Ectodermal cell (in vitro differentiated cells): ENCODE measurements around the gene EVI5L.
"Not testable (repeated sequence)": the region's sequence is repeated elsewhere in the genome, so short reads cannot be mapped to it uniquely, and the experiment has no call there.

Source experiments
- H3K27ac ChIP-seq: 2 replicates; pipeline ENCODE4 v1.7.0; 2013; ENCODE audit warnings: mild to moderate bottlenecking, low read depth, low read length; ENCODE audit not compliant: insufficient read depth, poor library complexity, severe bottlenecking
- H3K27me3 ChIP-seq: 2 replicates; pipeline ENCODE4 v1.7.0; 2013; ENCODE audit warnings: mild to moderate bottlenecking, low read length; ENCODE audit not compliant: insufficient read depth, control insufficient read depth, poor library complexity, severe bottlenecking
- H3K36me3 ChIP-seq: one replicate; pipeline ENCODE4 v1.7.0; 2013; ENCODE audit warnings: low read length; ENCODE audit not compliant: control insufficient read depth, insufficient read depth
- H3K4me1 ChIP-seq: one replicate; pipeline ENCODE4 v1.7.0; 2013; ENCODE audit warnings: low read length; ENCODE audit not compliant: control insufficient read depth, insufficient read depth
- H3K4me3 ChIP-seq: 2 replicates; pipeline ENCODE4 v1.7.0; 2013; ENCODE audit warnings: low read depth, low read length, control low read depth; ENCODE audit not compliant: insufficient read depth
- H3K9me3 ChIP-seq: 2 replicates; pipeline ENCODE4 v1.7.0; 2013; ENCODE audit warnings: mild to moderate bottlenecking, low read length, moderate library complexity; ENCODE audit not compliant: control insufficient read depth
- WGBS, 2 experiments: methylation state at CpG; one replicate each; pipeline ENCODE4 v1.1.7; 2013; ENCODE audit warnings: missing lambda C conversion rate in 2 of 2; 5-methylcytosine and 5-hydroxymethylcytosine counted together

Gene EVI5L

GRCh38 chr19:7792281-7792680, 37.7 kb upstream of the EVI5L start:
- Histone ChIP-seq H3K27ac (no peak overlapping the region), H3K4me3 (no peak overlapping the region), H3K36me3 (no peaks in the 10 kb centered on the region), H3K27me3 (peaks cover 44% of the 10 kb centered on the region), H3K4me1 (peaks cover 5% of the 10 kb centered on the region), H3K9me3 (no peaks in the 10 kb centered on the region)
- WGBS, 2 experiments, result 83 to 85% methylated on average over 7 of the region's 7 CpGs

DNA sequence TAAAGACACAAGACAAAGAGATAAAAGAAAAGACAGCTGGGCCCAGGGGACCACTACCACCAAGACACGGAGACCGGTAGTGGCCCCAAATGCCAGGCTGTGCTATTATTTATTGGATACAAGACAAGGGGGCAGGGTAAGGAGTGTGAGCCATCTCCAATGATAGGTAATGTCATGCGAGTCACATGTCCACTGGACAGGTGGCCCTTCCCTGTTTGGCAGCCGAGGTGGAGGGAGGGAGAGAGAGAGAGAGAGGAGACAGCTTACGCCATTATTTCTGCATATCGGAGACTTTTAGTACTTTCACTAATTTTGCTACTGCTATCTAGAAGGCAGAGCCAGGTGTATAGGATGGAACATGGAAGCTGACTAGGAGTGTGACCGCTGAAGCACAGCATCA, 37.3 kb upstream of the EVI5L start:
- 89 to 94% methylated on average over 7 of the region's 7 CpGs for WGBS, 2 experiments
- H3K36me3 ChIP-seq, H3K4me1 ChIP-seq, H3K9me3 ChIP-seq, H3K27ac ChIP-seq, H3K4me3 ChIP-seq: not testable (repeated sequence)
- peaks cover 40% of the 10 kb centered on the region for H3K27me3 ChIP-seq

- H3K4me1 ChIP-seq, result peaks cover 5% of the 10 kb centered on the region
- 67 to 79% methylated on average over 3 of the region's 3 CpGs for WGBS, 2 experiments
- H3K4me3 ChIP-seq, result no peak overlapping the region
- peaks cover 32% of the 10 kb centered on the region for H3K27me3 ChIP-seq
- H3K36me3 ChIP-seq, result no peaks in the 10 kb centered on the region
- no peaks in the 10 kb centered on the region for H3K9me3 ChIP-seq
- H3K27ac ChIP-seq, result no peak overlapping the region
Measured at GRCh38 chr19:7793493-7793892, 36.5 kb upstream of the EVI5L start.

DNA sequence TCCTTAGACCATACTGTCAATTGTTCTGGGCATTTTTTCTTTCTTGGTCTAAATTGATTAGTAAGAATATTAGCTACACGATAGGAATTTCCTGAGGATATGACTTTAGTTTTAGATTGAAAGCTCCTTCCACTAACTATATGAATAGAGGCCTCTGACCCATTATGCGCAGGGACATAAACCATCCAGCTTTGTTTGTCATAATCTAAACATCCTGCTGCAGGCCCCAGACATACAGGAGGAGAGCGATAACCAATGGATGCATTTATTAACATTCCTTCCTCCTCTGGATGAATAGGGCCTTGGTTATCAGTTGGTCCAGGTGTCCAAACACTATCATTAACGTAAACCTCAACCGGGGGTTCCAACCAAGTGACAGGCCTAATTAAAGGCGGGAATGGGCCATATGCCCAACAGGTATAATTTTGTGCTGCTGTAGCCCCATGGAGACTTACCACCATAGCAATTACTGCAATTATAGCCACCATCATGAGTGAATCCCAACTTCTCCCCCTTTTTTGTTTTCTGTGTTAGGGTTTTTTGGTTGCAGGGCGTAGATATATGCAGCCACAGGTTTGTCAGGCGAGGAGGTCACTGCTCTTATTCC, 34.4 kb upstream of the EVI5L start:
- no peaks in the 10 kb centered on the region for H3K36me3 ChIP-seq
- WGBS, 2 experiments, result 92 to 95% methylated on average over 6 to 8 of the region's 8 CpGs
- H3K27ac ChIP-seq, result no peak overlapping the region
- H3K4me3 ChIP-seq, result no peak overlapping the region
- H3K27me3 ChIP-seq, result peaks cover 19% of the 10 kb centered on the region
- H3K9me3 ChIP-seq, result no peaks in the 10 kb centered on the region
- H3K4me1 ChIP-seq, result peaks cover 3% of the 10 kb centered on the region

GRCh38 chr19:7799640-7800355, 30.2 kb upstream of the EVI5L start:
- peaks cover 3% of the 10 kb centered on the region for H3K4me1 ChIP-seq
- H3K9me3 ChIP-seq, result no peaks in the 10 kb centered on the region
- H3K27me3 ChIP-seq, result peaks cover 9% of the 10 kb centered on the region
- no peaks in the 10 kb centered on the region for H3K36me3 ChIP-seq
- peak overlapping the region; percentile 20 for H3K4me3 ChIP-seq
- H3K27ac ChIP-seq, result no peak overlapping the region
- WGBS, 2 experiments, result 3 to 4% methylated on average over 33 to 34 of the region's 34 CpGs

DNA sequence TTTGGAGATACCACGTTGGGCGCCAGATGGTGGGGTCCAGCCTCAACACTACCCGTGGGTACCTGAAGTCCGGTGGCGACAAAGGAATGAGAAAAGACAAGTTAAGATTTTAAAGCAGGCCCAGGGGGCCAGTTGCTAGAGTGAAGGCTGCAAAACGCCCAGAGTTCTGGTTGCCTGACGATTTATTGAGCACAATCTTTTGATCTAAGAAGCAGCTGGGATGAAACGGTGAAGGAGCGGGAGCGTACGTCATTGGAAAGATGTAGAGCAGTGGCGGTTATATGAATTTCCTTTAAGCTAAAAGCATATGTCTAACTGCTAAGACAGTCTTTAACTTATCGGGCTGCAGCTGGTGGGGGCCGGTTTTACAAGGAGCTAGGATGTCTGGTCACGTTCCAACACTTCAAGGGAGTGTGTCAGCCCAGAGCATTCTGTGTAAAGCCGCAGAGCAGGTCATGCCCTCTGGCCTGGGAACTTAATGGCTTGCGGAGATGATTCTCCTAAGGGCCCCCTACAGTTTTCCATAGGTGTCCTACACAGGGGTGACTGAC, 28.9 kb upstream of the EVI5L start:
- Histone ChIP-seq H3K9me3 (no peaks in the 10 kb centered on the region), H3K27ac (no peak overlapping the region), H3K4me1 (peaks cover 3% of the 10 kb centered on the region), H3K27me3 (peaks cover 9% of the 10 kb centered on the region), H3K36me3 (no peaks in the 10 kb centered on the region), H3K4me3 (no peak overlapping the region)
- 83% methylated on average over 17 of the region's 17 CpGs for WGBS, 2 experiments

DNA sequence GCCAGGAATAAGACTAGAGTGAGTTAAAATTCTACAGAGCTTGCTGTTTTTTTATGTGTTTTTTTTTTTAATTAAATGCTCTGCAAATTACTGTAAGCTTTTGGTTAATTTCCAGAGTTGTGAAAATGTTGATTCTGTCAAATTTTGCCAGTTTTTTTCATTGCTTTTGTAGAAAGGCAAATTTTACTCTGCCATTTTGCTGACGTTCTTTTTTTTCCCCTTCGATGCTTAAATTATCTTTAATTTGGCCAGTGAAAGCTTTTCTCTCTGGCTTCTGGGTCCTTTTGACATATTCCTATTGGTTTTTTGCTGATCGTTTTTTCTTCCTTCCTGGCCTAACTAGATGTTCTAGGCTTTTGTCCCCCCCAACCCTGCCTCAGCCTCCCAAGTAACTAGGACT, 23.8 kb upstream of the EVI5L start:
- no peak overlapping the region for H3K27ac ChIP-seq
- H3K4me1 ChIP-seq, result no peaks in the 10 kb centered on the region
- no peak overlapping the region for H3K4me3 ChIP-seq
- H3K27me3 ChIP-seq, result no peaks in the 10 kb centered on the region
- no peaks in the 10 kb centered on the region for H3K36me3 ChIP-seq
- no peaks in the 10 kb centered on the region for H3K9me3 ChIP-seq
- WGBS, 2 experiments, result 89 to 91% methylated on average over 3 of the region's 3 CpGs

DNA sequence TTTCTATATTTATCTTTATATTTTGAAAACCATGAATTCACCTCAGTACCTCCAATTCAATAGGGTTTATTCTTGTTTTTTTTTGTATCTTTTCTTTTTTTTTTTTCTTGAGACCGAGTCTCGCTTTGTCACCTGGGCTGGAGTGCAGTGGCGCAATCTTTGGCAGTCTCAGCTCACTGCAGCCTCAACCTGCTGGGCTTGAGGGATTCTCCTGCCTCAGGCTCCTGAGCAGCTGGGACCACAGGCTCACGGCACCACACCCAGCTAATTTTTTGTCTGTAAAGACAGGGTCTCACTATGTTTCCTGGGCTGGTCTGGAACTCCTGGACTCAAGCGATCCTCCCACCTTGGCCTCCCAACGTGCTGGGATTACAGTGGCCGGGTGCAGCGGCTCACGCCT, 23.1 kb upstream of the EVI5L start:
- no peaks in the 10 kb centered on the region for H3K4me1 ChIP-seq
- H3K4me3 ChIP-seq, result no peak overlapping the region
- no peaks in the 10 kb centered on the region for H3K36me3 ChIP-seq
- no peak overlapping the region for H3K27ac ChIP-seq
- WGBS, 2 experiments, result 75 to 81% methylated on average over 9 of the region's 9 CpGs
- H3K9me3 ChIP-seq, result no peaks in the 10 kb centered on the region
- H3K27me3 ChIP-seq, result no peaks in the 10 kb centered on the region

DNA sequence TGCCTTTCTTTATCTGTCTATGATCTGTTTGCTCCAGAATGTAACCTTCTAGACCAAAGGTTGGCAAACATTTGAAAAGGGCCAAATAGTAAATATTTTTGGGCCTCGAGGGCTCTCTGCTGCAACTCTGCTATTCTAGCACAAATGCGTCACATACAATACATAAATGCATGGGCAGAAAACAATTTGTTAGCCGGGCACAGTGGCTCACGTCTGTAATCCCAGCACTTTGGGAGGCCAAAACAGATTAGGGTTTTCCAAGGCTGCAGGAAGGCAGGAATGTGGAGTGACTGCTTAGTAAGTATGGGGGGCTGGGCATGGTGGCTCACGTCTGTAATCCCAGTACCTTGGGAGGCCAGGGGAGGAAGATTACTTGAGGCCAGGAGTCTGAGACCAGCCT, 21.9 kb upstream of the EVI5L start:
- H3K9me3 ChIP-seq, result no peaks in the 10 kb centered on the region
- H3K27me3 ChIP-seq, result no peaks in the 10 kb centered on the region
- no peak overlapping the region for H3K27ac ChIP-seq
- H3K4me3 ChIP-seq, result no peak overlapping the region
- no peaks in the 10 kb centered on the region for H3K4me1 ChIP-seq
- 64 to 71% methylated on average over 5 of the region's 5 CpGs for WGBS, 2 experiments
- H3K36me3 ChIP-seq, result no peaks in the 10 kb centered on the region

- 51 to 54% methylated on average over 2 of the region's 2 CpGs for WGBS, 2 experiments
- no peak overlapping the region for H3K4me3 ChIP-seq
Measured at GRCh38 chr19:7811989-7812388, 18.0 kb upstream of the EVI5L start.

More at GRCh38 chr19:7811989-7812388, 18.0 kb upstream of the EVI5L start:
- Histone ChIP-seq H3K27me3 (no peaks in the 10 kb centered on the region), H3K27ac (no peak overlapping the region), H3K36me3 (no peaks in the 10 kb centered on the region), H3K4me1 (no peaks in the 10 kb centered on the region), H3K9me3 (no peaks in the 10 kb centered on the region)
